OCI-LY3 (cell line): ENCODE data around the gene ART1.

ENCODE experiments used
- CTCF ChIP-seq: fragments of 200-600, 300-600 bp; sonication (generic); IDR thresholded peaks from 2 replicates; pipeline ENCODE4 v1.5.1; 2014; ENCODE audit warnings: antibody characterized with exemption, low read length, low read depth
- EZH2phosphoT487 ChIP-seq: fragments of 200-600 bp; shearing (Covaris generic); IDR thresholded peaks from 2 replicates; pipeline ENCODE4 v1.6.1; 2018; ENCODE audit warnings: antibody characterized with exemption, mixed run types, low read depth

DNA sequence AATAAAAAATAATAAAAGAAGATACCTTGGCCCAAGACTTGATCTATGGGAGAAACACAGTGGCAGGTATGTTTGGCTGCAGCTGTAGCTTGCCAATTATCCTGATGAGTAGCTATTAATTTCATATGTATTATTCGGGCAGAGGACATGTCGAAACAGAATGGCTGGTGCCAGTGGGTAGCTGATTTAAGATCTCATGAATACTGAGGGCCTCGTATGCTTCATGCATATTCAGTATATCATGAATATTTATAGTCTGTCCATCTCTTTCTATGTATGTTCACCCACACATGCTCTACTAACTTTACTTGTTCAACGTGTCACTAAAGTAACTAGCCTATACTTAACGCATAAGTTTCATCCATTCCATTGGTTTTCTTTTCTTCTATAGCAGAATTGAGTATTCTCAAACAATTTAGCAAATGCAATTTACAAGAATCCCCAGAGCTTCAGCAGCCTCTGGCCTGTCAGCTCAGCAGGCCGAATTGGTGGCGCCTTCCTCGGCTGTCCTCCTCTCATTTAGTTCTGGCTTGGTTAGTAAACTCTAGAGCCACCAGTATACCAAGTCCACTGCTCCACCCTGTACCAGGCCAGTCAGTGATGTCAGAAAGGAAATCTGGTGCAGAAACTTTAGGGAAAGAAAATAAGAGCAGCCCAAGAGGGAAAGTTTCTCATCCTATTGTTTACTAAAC is 21.0 kb upstream of the ART1 start:
- TF ChIP-seq CTCF (no peak), EZH2phosphoT487 (no peak)
